Measurements from ENCODE around the gene XG.
A peak's percentile ranks its signal among the peaks of the same experiment; 100 is the strongest.
"Not testable (repeated sequence)": the region's sequence is repeated elsewhere in the genome, so short reads cannot be mapped to it uniquely, and the experiment has no call there.

XG gene

DNA sequence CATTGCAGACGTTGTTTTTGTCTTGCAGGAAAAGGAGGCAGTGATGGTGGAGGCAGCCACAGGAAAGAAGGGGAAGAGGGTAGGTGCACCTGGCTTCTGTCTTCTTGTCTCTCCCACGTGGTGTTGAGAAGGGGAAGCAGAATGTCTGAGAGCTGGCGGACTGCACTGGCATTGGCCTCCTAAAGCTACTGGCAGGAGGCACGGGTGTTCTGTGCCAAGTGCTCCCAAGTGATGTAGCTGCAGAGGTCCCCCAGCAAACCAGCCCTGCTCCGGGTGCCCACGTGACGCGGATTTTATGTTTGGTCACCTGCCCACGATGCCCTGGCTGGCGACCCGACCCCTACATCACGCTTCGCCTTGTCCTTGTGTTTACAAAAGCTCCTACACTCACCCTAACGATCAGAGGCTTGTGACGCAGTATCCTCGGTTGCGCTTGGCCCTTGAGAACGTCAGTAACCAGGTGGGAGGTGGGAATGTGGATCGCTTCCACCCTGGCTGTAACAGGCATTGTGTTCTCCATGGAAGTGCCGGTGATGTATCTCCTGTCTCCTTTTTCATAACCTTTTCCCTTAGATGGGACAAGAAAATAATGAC lies 28.5 kb upstream of the XG start:
- H3K27me3 ChIP-seq (ENCODE audit: insufficient read depth, low read depth, severe bottlenecking): no peaks in the 10 kb centered on the region
- H3K36me3 ChIP-seq: peaks cover 30% of the 10 kb centered on the region
- DNase-seq: no peak
- TF ChIP-seq, protein P1, sequence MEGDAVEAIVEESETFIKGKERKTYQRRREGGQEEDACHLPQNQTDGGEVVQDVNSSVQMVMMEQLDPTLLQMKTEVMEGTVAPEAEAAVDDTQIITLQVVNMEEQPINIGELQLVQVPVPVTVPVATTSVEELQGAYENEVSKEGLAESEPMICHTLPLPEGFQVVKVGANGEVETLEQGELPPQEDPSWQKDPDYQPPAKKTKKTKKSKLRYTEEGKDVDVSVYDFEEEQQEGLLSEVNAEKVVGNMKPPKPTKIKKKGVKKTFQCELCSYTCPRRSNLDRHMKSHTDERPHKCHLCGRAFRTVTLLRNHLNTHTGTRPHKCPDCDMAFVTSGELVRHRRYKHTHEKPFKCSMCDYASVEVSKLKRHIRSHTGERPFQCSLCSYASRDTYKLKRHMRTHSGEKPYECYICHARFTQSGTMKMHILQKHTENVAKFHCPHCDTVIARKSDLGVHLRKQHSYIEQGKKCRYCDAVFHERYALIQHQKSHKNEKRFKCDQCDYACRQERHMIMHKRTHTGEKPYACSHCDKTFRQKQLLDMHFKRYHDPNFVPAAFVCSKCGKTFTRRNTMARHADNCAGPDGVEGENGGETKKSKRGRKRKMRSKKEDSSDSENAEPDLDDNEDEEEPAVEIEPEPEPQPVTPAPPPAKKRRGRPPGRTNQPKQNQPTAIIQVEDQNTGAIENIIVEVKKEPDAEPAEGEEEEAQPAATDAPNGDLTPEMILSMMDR (IDR thresholded peaks at IDR 0.05; ENCODE audit: low read depth, low read length): no peak
- H3K9me3 ChIP-seq (ENCODE audit: severe bottlenecking): no peaks in the 10 kb centered on the region
- no peak overlapping the region for H3K4me3 ChIP-seq (ENCODE audit: low read depth, low read length)
- H3K27ac ChIP-seq: no peak overlapping the region

DNA sequence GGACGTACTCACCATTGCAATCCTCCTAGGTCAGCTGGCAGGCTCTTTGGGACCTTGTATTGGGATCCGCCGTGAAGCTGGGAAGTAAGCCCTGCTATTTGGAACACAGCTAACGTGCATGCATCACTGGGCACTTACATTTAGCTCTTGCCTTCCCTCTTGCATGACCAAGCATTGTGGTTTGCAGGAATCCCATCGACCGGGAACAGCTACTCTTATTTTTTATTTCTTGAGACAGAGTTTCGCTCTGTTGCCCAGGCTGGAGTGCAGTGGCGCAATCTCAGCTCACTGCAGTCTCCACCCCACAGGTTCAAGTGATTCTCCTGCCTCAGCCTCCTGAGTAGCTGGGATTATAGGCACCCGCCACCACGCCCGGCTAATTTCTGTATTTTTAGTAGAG lies 24.6 kb upstream of the XG start:
- not testable (repeated sequence) for H3K27ac ChIP-seq
- H3K36me3 ChIP-seq: peaks cover 32% of the 10 kb centered on the region

DNA sequence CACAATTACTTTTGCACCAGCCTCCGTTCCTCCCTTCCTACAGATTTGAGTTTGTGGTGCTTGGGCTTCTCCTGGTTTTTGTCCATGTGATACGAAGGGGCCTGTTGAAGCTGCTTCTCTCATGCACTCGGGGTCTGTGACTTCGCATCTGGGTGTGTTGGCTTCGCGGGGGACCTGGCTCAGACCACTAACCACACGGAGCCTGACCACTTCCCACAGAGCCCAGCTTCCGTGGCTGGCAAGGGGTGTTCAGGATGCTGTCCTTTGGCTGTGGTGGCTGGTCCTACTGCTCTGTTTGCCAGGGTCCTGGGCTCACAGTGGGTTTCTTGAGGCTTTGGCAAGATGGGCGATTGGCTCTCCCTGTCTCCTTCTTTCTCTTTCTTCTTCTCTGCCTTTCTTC lies 19.8 kb upstream of the XG start:
- Histone ChIP-seq H3K27ac (no peak overlapping the region), H3K4me3 (ENCODE audit: low read depth, low read length) (no peak overlapping the region), H3K9me3 (ENCODE audit: severe bottlenecking) (peaks cover 16% of the 10 kb centered on the region), H3K27me3 (ENCODE audit: insufficient read depth, low read depth, severe bottlenecking) (no peaks in the 10 kb centered on the region), H3K36me3 (peaks cover 25% of the 10 kb centered on the region)
- no peak for DNase-seq
- TF ChIP-seq, protein P1 (IDR thresholded peaks at IDR 0.05; ENCODE audit: low read depth, low read length): no peak

More for the DNA sequence above, 24.6 kb upstream of the XG start:
- DNase-seq; H3K27me3 ChIP-seq (ENCODE audit: insufficient read depth, low read depth, severe bottlenecking); H3K9me3 ChIP-seq (ENCODE audit: severe bottlenecking); H3K4me3 ChIP-seq (ENCODE audit: low read depth, low read length): not testable (repeated sequence)

DNA sequence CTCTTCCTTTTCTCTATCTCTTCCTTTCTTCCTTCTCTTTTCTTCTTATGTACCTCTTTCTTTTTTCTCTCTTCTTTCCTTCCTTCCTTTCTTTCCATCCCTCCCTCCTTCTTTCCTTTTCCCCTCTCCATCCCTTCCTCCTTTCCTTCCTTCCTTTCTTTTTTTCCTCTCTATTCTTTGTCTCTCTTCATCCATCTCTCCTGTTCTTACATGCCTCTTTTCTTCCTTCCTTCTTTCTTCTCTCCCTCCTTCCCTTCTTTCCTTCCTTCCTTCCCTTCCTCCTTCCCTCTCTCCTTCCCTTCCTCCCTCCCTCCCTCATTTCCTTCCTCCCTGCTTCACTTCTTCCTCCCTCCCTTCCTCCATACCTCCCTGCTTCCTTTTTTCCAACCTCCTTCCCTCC lies 19.2 kb upstream of the XG start:
- H3K27me3 ChIP-seq (ENCODE audit: insufficient read depth, low read depth, severe bottlenecking): no peaks in the 10 kb centered on the region
- peaks cover 25% of the 10 kb centered on the region for H3K36me3 ChIP-seq
- no peak for DNase-seq

DNA sequence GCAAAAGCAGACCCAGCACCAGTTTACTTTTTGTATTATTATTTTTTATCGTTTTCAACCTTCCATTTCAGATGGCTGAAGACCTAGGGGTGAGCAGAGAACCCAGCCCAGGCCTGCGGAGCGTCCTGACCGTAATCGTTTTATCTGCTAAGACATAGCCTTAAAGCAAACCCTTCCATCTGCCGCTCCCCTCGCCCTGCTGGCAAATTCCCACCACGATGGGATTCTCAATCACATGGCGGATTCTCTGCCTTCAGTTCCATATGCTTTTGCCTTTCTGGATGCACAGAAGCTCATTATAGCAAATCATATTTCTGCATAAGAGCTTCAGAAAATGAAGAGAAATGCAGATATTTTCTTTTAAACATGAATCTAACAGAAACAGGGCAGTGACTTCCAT lies 18.6 kb upstream of the XG start:
- TF ChIP-seq, protein P1 (IDR thresholded peaks at IDR 0.05; ENCODE audit: low read depth, low read length): no peak
- peak overlapping the region; percentile 92 for H3K27ac ChIP-seq
- peak; percentile 84 for DNase-seq
- H3K4me3 ChIP-seq (ENCODE audit: low read depth, low read length): no peak overlapping the region
- H3K27me3 ChIP-seq (ENCODE audit: insufficient read depth, low read depth, severe bottlenecking): no peaks in the 10 kb centered on the region
- H3K9me3 ChIP-seq (ENCODE audit: severe bottlenecking): peaks cover 16% of the 10 kb centered on the region
- H3K36me3 ChIP-seq: peaks cover 22% of the 10 kb centered on the region

More for the DNA sequence above, 19.2 kb upstream of the XG start:
- H3K27ac ChIP-seq: peak overlapping the region; percentile 92
- no peak overlapping the region for H3K4me3 ChIP-seq (ENCODE audit: low read depth, low read length)
- TF ChIP-seq, protein P1 (IDR thresholded peaks at IDR 0.05; ENCODE audit: low read depth, low read length): no peak
- peaks cover 16% of the 10 kb centered on the region for H3K9me3 ChIP-seq (ENCODE audit: severe bottlenecking)

DNA sequence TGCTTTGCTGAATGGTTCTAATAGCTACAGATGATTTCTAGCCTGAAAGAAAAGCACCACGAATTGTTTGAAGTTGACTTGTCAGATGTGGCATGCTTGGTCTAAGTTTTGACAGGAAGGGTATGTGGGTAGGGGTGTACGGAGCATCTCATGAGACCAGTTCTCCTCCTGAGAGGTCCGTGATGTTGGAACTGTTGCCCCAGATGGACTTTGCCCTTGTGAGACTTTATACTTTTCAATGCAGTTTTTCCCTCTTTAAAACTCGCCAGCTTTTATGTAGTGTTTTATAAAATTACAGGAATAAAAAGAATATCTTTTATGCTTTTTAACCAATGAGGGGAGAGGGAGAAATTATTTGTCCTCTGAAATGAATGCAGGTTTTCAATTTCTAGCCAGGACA lies 16.6 kb upstream of the XG start:
- Histone ChIP-seq H3K36me3 (peaks cover 13% of the 10 kb centered on the region), H3K27me3 (ENCODE audit: insufficient read depth, low read depth, severe bottlenecking) (no peaks in the 10 kb centered on the region), H3K27ac (no peak overlapping the region), H3K4me3 (ENCODE audit: low read depth, low read length) (no peak overlapping the region), H3K9me3 (ENCODE audit: severe bottlenecking) (peaks cover 11% of the 10 kb centered on the region)
- DNase-seq: no peak
- TF ChIP-seq, protein P1 (IDR thresholded peaks at IDR 0.05; ENCODE audit: low read depth, low read length): no peak
